Activated CD8-positive, alpha-beta memory T cell treated with anti-CD3 and anti-CD28 coated beads for 36 hours (primary cell): Measurements from ENCODE around the gene BRDT. TPM values are rescaled to one million over a fixed set of nuclear protein-coding genes. Genes with fewer than 3 reads are reported as not detected.
"Not testable (repeated sequence)": the region's sequence is repeated elsewhere in the genome, so short reads cannot be mapped to it uniquely, and the experiment has no call there.

Source experiments
- CTCF ChIA-PET: fragments of 350-600 bp; sonication (Branson Sonifier 250); formaldehyde crosslinking; loops from one replicate; lab custom pipeline; 2021; ENCODE audit warnings: antibody characterized with exemption; lab: Charles Lee
- POLR2A ChIA-PET: fragments of 350-600 bp; sonication (Branson Sonifier 250); formaldehyde crosslinking; loops from one replicate; lab custom pipeline; 2021; ENCODE audit warnings: antibody characterized with exemption; lab: Charles Lee
- total RNA-seq, 2 experiments: library from RNA; stranded (reverse); gene quantifications; one replicate each; pipeline ENCODE4 v1.2.3, GENCODE V29; 2021

Gene BRDT
- total RNA-seq, 2 experiments from 2014 or later, result not detected

DNA sequence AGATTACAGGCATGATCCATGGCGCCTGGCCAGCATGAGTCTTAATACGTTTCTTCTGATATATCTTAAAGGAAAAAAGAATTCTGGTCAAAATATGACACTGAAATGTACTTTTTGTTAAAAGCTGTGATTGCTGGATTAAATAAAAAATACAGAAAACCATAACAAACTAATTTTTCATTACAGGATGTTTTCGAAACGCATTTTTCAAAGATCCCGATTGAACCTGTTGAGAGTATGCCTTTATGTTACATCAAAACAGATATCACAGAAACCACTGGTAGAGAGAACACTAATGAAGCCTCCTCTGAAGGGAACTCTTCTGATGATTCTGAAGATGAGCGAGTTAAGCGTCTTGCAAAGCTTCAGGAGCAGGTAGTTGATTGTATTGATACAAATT, 30.2 kb downstream of the BRDT start:
- POLR2A ChIA-PET, result no interaction called here
- CTCF ChIA-PET, result no interaction called here

DNA sequence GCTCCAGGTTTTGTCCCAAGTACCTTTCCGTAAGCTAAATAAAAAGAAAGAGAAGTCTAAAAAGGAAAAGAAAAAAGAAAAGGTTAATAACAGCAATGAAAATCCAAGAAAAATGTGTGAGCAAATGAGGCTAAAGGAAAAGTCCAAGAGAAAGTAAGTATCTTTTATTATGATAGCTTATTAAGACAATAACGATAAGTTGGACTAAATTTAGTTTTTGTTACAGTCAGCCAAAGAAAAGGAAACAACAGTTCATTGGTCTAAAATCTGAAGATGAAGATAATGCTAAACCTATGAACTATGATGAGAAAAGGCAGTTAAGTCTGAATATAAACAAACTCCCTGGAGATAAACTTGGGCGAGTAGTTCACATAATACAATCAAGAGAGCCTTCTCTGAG, 31.5 kb downstream of the BRDT start:
- ChIA-PET POLR2A (no interaction called here), CTCF (no interaction called here)

DNA sequence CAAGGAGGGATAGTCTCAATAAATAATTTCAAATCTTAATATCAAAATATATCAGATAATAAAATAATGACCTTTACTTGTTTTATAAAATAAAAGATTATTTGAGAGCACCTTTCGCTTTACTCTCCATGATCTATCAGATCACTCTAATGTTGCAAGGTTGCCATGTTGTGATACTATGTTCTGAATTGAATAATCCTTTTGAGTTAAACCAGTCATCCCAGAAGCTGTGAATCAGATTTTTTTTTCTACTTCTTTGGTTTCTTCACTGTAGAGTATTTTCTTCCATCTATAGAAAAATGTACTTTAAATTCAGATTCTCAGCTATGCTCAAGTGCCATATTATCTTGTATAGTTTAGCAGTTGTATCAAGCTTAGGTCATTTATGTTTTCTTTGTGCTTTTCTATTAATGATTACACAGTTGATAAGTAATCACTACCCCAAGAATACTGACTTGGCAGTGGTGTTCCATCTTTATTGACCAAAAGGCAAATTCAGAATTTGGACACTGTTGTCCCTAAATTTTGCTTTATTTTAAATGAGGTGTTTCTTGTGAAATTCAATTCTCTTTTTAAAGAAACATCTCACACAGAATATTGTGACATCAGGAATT, 32.9 kb downstream of the BRDT start:
- ChIA-PET CTCF (no interaction called here), POLR2A (no interaction called here)

DNA sequence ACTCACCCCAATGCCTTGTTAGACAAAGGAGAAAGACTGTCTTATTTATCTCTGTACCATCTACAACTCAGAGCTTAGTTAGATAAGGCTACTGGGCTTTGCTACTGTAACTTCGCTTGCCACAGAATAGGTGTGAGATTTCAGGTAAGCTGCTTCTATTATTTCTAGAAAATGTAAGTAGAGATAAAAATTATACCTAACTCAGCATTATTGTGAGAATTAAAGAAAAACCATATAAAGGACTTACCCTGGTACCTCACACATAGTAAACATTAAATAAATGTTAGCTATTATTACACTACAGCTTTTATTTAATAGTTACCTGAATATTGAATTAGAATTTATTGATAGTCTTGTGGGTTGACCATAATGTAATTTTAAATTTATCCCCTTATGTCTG, 44.1 kb downstream of the BRDT start:
- POLR2A ChIA-PET, result no interaction called here
- CTCF ChIA-PET, result no interaction called here

DNA sequence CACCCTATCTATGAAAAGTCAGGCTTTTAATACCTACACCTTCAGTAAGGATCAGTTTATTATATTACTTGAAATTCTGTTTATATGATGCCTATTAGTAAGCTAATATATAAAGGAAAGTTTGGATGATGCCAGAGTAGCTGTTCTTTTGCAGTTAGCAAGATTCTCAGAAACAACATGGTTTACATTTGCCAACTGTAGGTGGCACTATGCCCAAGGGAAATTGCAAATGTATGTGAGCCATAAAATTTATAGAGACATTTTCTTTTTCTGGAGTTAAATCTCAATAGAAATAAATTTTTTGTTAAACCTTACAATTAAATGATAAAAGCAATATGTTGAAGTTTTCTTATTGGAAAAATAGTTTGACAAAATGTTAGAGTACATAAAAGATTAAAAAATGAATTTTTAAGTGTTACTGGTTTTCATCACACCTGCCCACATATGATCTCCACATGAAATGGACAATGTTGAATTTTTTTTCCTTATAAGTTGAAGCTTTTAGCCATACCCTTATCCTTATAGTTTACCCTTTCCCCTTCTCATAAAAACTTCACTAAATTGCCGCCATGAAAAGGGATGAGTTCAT, 48.5 kb downstream of the BRDT start:
- ChIA-PET POLR2A (interaction anchor here (0.5 kb wide), 1 partner anchor 33 kb away, joined by 4 read pairs; no protein-coding TSS in a partner anchor), CTCF (no interaction called here)

DNA sequence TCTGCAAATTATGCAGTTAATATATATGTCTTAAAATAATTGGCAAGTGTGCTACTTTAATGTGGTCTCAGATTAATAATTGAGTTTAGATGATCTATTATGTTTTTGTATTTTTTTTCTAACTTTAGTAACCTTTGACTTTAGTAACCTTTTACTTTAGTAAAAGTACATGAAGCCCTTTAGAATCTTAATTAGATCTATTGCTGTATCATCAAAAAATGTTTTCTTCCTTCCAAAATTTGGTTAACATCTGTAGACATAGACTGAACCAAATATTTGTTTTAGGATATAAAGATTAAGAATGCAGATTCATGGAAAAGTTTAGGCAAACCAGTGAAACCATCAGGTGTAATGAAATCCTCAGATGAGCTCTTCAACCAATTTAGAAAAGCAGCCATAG, 54.9 kb downstream of the BRDT start:
- POLR2A ChIA-PET, result no interaction called here
- CTCF ChIA-PET, result no interaction called here

DNA sequence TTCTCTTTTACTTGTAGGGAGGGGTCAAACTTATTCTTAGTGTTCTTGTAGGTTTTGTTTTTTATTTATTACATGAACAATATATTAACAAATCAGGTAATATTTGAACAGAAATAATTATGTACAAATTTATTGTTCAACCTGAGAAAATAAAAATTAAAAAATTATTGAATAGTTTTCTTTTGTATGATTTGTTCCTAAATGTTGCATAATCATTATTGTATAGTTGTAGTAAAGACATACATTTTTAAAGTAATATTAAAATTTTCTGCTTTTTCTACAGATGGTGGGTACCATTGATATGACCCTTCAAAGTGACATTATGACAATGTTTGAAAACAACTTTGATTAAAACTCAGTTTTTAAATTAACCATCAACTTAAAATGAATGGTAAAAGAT, 64.7 kb downstream of the BRDT start:
- ChIA-PET CTCF (no interaction called here), POLR2A (no interaction called here)

DNA sequence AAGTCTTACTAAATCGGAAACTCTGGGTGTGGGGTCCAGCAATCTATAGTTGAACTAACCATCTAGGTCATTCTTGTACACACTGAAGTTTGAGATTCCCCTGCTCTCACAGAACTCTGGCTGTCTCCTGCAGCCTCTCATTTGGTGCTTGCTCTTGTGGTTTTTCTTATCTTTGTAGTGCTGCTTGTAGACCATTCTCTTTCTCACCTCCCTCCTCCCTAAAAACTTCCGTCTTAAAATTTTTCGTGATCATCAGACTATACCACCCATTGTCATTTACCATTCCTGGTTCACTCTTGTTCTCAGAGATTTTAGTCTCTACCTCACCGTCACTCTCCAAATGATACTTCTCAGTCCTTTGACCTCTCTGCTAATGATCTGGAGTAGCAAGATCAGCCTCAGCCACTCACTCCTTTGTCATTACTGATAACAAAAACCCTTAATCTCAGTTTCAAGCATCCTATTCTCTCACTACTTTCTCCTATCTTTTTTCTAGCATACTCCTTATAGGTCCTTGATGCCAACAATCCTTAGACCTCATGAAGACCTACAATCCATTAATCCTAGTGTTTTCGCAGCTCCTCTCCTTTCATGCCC, 67.6 kb downstream of the BRDT start:
- ChIA-PET POLR2A (no interaction called here), CTCF (no interaction called here)

DNA sequence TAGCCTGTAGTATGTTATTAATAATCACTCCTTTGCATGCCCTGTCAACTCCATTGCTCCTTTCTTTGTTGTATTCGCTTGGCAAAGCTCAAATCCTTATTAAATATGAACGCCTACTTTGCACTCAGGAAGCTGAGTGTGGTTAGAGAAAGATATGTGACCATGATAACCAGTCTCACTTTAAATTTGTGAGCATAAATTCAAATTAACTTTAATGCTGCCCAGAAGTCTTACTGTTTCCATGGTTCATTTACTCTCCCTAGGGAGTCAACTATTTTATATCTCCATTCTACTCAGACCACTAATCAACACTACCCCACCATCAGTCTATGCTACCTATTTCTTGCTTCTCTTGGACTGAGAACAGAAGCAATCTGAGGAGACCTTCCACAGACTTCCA, 68.5 kb downstream of the BRDT start:
- ChIA-PET POLR2A (no interaction called here), CTCF (no interaction called here)

DNA sequence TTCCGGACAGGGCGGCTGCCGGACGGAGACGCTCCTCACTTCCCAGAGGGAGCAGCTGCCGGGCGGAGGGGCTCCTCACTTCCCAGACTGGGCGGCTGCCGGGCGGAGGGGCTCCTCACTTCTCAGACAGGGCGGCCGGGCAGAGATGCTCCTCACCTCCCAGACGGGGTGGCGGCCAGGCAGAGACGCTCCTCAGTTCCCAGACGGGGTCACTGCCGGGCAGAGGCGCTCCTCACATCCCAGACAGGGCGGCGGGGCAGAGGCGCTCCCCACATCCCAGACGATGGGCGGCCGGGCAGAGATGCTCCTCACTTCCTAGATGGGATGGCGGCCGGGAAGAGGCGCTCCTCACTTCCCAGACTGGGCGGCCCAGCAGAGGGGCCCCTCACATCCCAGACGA, 76.8 kb downstream of the BRDT start:
- POLR2A ChIA-PET, CTCF ChIA-PET: not testable (repeated sequence)

DNA sequence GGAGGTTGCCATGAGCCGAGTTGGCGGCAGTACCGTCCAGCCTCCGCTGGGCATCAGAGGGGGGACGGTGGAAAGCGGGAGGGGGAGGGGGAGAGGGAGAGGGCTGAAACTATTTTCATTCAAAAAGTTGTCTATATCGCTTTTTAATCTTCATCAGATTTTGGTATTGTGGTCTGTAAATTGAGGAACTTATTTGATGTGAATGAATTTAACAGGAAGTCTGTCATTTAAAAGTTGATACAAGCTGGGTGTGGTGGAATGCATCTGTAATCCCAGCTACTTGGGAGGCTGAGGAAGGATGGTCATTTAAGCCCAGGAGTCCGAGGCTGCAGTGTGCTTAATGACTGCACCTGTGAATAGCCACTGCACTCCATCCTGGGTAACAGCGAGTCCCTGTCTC, 77.6 kb downstream of the BRDT start:
- ChIA-PET POLR2A (no interaction called here), CTCF (no interaction called here)

DNA sequence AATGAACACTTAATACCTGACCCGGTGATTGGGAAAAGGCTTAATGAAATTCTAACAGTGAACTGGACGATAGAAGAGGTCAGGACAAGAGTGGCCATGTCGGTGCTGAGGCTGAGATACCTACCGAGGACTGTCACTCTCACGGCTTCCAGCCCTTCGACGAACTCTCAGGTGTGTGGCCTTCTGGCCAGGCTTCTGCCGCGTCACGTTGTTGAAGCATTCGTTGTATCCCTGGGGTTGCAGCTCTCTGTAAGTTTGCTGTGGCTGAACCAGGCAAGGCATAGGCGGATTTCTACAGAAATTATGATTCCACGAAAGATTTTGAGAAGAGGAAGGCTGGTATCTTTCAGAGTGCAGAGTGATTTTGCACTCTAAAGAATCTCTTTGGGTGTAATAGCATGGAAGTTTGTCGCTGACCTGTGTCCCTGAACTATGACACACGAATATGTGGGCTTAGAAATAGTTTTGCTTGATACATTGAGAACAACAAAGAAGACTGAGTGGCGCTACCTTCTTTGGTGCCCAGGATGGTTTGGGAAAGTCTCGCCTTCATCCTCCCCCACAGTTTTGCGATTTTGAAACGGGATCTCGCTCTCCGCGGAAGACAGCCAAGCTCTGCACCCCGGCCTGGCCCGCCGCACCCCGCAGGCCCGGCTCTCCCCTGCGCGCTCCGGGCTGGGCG, 80.2 kb downstream of the BRDT start:
- CTCF ChIA-PET, result no interaction called here
- POLR2A ChIA-PET, result interaction anchor here (0.5 kb wide), 1 partner anchor 67 kb away, joined by 3 read pairs; no protein-coding TSS in a partner anchor

DNA sequence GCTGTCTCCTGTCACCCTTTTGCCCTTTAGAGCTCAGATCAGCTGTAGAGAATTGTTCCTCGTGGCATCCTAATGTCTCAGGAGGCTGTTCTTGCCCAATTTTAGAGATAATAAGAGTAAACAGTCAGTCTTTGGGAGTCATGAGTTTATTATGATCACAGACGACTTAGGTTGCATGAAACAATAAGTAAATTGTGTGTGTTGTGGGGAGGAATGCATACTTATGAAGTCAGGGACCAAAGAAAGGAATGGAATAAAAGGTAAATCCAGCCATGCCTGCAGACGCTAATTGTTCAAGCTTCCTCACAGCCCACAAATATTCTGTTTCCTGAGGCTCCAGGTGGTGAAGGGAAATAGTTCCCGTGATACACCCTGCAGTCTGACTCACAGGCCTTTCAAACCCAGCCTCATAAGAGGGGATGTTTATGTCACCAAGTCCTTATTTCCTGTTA, 81.5 kb downstream of the BRDT start:
- ChIA-PET CTCF (no interaction called here), POLR2A (interaction anchor here (0.7 kb wide), 1 partner anchor 33 kb away, joined by 4 read pairs; no protein-coding TSS in a partner anchor)

DNA sequence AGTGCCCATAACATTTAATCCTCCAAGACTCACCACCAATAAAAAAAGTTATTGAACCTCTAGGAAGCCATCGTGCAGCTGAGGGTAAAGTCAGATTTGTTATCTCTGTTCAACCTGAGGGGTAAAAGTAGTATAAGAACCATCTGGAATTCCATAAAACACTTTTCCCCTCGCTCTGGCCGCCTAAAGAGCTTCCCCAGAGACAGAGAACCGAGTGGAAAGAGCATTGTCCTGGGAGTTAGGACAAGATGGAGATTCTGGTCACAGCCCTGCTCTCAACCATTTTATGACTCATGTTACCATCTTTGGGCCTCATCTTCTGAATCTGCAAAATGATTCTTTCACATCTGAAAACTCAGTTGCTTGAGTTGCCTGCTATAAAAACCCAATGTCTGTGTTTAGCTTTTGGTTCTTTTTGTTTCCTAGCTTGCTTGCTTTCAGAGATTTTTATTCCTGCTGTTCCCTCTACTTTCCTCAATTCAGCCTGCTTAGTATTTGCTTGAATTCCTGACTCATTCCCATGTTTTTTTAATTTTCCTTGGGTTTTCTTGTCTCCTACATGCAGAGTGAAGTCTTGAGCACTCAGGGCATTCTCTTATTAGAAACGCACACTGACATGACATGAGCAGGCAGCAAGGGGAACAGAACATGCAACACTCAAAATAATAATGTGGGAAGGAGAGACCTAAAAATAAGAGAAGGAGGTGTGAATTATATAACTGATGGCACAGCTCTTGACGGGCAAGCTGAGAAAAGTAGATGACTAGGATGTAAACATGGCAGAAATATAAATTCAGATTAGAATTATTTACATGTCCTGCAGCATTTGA, 82.3 kb downstream of the BRDT start:
- ChIA-PET POLR2A (no interaction called here), CTCF (no interaction called here)

DNA sequence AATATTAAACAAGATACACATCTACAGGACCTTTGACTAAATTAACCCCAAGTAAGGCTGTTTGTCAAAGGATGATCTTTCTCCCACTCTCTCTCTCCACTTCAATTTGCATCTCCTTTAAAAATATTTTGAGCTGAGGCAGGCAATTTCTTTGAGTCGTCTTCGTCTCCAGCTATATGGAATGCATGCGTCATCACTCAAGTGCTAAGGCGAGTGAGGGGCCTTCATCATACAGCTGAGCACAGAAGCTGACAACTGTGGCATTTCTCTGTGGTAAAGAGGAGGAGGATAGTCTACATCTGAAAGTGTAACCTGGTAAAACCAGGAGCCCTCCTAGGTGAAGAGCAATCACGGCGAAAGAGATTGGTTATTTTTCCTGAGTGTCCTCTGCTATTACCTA, 88.2 kb downstream of the BRDT start:
- CTCF ChIA-PET, result no interaction called here
- POLR2A ChIA-PET, result no interaction called here

DNA sequence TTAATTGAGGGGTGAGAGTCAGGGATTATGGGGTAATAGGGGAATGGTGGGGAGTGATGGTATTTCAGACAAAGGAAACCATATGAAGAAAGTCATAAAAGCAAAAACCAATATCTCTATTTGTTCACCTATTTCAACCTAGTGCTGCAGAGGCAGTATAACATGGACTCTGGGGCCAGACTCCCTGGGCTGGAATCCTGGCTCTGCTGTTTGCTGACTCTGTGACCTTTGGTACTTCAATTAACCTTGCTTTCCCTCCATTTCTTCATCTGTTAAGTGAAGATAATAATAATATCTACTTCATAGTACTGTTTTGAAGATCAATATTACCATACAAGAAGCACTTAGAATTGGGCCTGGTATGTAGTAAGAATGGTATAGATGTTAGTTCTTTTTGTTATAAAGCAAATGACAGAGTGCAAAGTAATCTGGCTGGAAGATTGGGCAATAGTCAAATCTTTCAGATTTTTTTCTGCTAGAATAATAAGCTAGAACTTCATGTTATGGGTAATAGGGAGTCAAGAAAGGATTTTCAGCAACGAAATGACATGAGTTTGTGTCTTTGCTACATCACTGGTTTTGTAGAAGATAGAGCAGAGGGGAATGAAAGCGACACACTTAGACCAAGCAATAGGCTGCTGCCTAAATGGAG, 89.6 kb downstream of the BRDT start:
- POLR2A ChIA-PET, result no interaction called here

DNA sequence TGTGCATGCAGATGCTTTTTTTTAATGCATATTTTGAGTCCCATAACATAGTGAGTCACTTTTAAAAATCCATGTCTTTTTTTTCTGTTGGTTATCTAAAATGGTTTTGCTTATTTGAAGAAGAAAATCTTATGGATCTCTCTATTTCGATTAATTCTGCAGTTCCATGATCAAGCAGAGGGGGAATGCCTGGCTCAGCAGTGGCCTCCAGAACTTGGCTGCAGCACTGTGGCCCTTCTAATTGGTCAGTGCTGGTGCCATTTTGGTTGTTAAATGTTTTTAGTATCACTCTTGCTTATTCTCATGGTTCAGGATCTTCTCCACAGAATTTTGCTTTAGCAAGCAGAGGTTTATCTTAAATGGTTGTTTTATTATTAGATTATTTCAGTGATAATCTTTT, 91.8 kb downstream of the BRDT start:
- POLR2A ChIA-PET, result no interaction called here
- CTCF ChIA-PET, result no interaction called here

More for the DNA sequence above, 89.6 kb downstream of the BRDT start:
- CTCF ChIA-PET, result interaction anchor here (0.6 kb wide), 1 partner anchor 419 kb away, joined by 3 read pairs; no protein-coding TSS in a partner anchor

DNA sequence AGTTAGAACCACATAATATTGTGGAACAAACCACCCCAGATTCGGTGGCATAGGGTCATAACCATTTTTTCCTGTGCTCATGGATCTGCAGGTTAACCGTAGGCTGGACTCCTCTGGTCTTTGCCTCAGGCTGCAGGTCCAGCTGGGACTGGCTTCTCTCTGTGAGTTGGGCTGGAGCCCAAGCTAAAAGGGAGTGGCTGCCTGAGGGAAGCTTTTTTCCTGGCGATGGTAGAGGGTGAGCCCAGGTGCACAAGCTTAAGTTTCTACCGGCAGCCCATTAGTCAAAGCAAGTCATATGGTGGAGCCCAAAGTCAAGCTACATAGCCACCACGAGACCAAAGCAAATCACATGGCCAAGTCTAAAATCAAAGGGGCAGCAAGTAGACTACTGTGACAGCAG, 94.4 kb downstream of the BRDT start:
- POLR2A ChIA-PET, result no interaction called here
- CTCF ChIA-PET, result no interaction called here
